Parathyroid adenoma (tissue), 2 donors: Measurements from ENCODE around the gene SKI.

ENCODE experiments used
- H2AFZ ChIP-seq: fragments of 300-600 bp; sonication (generic); one replicate; pipeline ENCODE4 v1.7.0; 2017; ENCODE audit warnings: antibody characterized with exemption, mild to moderate bottlenecking
- H3K27ac ChIP-seq: fragments of 300-600 bp; sonication (generic); one replicate; pipeline ENCODE4 v1.7.0; 2017
- H3K27me3 ChIP-seq: fragments of 300-600 bp; sonication (generic); one replicate; pipeline ENCODE4 v1.7.0; 2017; ENCODE audit warnings: low read length; ENCODE audit not compliant: control insufficient read depth, insufficient read depth
- H3K36me3 ChIP-seq: fragments of 300-600 bp; sonication (generic); one replicate; pipeline ENCODE4 v1.7.0; 2017; ENCODE audit warnings: low read length; ENCODE audit not compliant: control insufficient read depth, insufficient read depth
- H3K4me1 ChIP-seq: fragments of 300-600 bp; sonication (generic); one replicate; pipeline ENCODE4 v1.7.0; 2017; ENCODE audit warnings: control low read depth
- H3K4me2 ChIP-seq: fragments of 300-600 bp; sonication (generic); one replicate; pipeline ENCODE4 v1.7.0; 2017; ENCODE audit warnings: low read length
- H3K4me3 ChIP-seq: fragments of 300-600 bp; sonication (generic); one replicate; pipeline ENCODE4 v1.7.0; 2017; ENCODE audit warnings: low read depth, low read length
- H3K79me2 ChIP-seq: fragments of 300-600 bp; sonication (generic); one replicate; pipeline ENCODE4 v1.7.0; 2017; ENCODE audit warnings: control low read depth
- H3K9ac ChIP-seq: fragments of 300-600 bp; sonication (generic); one replicate; pipeline ENCODE4 v1.7.0; 2017; ENCODE audit warnings: mild to moderate bottlenecking
- H3K9me3 ChIP-seq: fragments of 300-600 bp; sonication (generic); one replicate; pipeline ENCODE4 v1.7.0; 2017; ENCODE audit warnings: low read length; ENCODE audit not compliant: control insufficient read depth
- TF ChIP-seq, protein P1 (sequence below): fragments of 300-600 bp; sonication (generic); IDR thresholded peaks from one replicate; pipeline ENCODE4 v1.7.0; 2017; ENCODE audit warnings: antibody characterized with exemption, mild to moderate bottlenecking
- donor health status: primary hyperparathyroidism.

The SKI gene

DNA sequence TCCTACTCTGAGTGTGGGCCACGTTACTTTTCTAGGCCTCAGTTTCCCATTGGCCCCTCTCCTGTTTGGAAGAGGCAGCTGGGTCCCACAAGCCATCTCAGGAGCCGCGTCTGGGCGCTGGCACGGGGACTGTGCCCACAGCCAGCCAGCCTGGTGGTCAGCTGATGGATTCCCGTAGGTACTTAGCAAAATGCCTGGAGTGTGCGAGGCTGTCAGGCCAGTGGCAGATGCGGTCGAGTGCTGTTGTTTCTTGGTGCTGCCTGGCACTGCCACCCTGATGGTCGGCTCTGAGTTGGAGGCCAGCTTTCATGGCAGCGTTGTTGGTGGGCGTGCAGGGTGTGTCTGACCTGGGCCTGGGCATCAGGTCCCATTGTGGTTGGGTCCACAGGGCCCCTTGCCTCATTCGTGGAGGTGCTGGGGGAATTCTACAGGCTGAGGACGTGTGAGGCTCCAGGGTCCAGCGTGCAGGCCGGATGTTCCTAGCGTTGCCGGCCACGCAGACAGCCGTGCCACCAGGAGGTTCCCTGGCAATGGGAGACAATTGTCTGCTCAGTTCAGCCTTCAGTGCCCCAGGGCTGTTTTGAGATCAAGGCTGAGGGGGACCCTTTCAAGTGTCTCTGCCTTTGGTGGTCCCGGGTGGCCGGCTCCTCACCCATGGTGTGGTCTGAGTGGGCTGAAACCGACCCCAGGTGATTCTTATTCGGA, 20.9 kb downstream of the SKI start:
- Histone ChIP-seq H3K27me3 (no peaks in the 10 kb centered on the region), H3K4me1 (no peaks in the 10 kb centered on the region), H3K9me3 (no peaks in the 10 kb centered on the region), H3K79me2 (peaks cover 62% of the 10 kb centered on the region), H3K4me2 (no peak overlapping the region), H3K36me3 (no peaks in the 10 kb centered on the region), H2AFZ (no peak overlapping the region), H3K9ac (no peak overlapping the region), H3K4me3 (no peak overlapping the region), H3K27ac (no peak overlapping the region)
- TF ChIP-seq, protein P1, sequence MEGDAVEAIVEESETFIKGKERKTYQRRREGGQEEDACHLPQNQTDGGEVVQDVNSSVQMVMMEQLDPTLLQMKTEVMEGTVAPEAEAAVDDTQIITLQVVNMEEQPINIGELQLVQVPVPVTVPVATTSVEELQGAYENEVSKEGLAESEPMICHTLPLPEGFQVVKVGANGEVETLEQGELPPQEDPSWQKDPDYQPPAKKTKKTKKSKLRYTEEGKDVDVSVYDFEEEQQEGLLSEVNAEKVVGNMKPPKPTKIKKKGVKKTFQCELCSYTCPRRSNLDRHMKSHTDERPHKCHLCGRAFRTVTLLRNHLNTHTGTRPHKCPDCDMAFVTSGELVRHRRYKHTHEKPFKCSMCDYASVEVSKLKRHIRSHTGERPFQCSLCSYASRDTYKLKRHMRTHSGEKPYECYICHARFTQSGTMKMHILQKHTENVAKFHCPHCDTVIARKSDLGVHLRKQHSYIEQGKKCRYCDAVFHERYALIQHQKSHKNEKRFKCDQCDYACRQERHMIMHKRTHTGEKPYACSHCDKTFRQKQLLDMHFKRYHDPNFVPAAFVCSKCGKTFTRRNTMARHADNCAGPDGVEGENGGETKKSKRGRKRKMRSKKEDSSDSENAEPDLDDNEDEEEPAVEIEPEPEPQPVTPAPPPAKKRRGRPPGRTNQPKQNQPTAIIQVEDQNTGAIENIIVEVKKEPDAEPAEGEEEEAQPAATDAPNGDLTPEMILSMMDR, result no peak

DNA sequence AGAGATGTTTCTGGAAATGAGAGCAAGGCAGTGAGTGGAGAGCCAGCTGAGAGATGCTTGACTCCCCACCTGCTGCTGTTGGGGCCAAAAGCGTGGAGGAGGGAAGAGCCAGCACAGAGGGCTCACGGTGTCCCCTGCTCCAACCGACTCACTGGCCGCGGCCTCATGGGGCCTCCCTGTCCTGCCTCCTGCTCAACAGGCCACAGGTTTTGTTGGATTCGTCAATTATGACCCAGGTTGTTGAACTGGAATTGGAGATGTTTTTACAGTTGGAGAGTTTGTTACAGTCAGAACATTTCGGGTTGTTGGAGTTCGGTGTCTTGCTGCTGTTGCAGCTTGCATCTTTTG, 21.4 kb downstream of the SKI start:
- H3K9ac ChIP-seq, result no peak overlapping the region
- H2AFZ ChIP-seq, result no peak overlapping the region
- peaks cover 66% of the 10 kb centered on the region for H3K79me2 ChIP-seq
- no peak overlapping the region for H3K4me3 ChIP-seq
- H3K9me3 ChIP-seq, result no peaks in the 10 kb centered on the region
- TF ChIP-seq, protein P1, result no peak
- no peaks in the 10 kb centered on the region for H3K4me1 ChIP-seq
- H3K27ac ChIP-seq, result no peak overlapping the region
- H3K27me3 ChIP-seq, result no peaks in the 10 kb centered on the region
- no peaks in the 10 kb centered on the region for H3K36me3 ChIP-seq
- no peak overlapping the region for H3K4me2 ChIP-seq

DNA sequence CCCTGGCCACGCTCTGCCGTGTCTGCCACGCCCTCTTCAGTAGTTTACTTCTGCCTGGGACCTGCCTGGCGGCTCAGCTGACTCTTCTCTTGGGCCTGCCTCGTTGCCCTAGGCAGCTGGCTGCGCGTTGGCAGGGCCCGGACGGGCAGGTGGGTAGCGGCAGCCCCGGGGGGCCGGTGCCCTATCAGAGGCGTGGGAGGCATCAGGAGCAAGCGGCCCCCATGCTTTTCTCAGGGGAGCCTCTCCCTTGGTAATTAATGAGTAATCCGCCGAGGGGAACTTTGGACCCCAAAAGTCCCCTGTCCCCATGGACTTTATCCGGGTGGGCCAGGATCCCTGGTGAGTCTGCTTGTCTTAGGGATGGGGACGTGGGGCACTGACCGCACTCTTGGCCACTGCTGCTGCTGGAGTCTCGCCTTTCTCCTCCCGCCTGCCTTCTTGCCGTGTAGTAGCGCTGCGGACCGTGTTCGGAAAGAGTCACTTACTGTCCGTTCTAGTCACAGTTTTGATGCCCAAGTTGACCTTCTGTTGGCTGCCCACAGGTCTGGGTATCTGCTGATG, 22.7 kb downstream of the SKI start:
- no peaks in the 10 kb centered on the region for H3K9me3 ChIP-seq
- H3K9ac ChIP-seq, result no peak overlapping the region
- no peak overlapping the region for H3K4me2 ChIP-seq
- H3K4me1 ChIP-seq, result no peaks in the 10 kb centered on the region
- no peaks in the 10 kb centered on the region for H3K27me3 ChIP-seq
- no peak overlapping the region for H3K27ac ChIP-seq
- peaks cover 75% of the 10 kb centered on the region for H3K79me2 ChIP-seq
- TF ChIP-seq, protein P1, result no peak
- H2AFZ ChIP-seq, result no peak overlapping the region
- H3K36me3 ChIP-seq, result no peaks in the 10 kb centered on the region
- no peak overlapping the region for H3K4me3 ChIP-seq

DNA sequence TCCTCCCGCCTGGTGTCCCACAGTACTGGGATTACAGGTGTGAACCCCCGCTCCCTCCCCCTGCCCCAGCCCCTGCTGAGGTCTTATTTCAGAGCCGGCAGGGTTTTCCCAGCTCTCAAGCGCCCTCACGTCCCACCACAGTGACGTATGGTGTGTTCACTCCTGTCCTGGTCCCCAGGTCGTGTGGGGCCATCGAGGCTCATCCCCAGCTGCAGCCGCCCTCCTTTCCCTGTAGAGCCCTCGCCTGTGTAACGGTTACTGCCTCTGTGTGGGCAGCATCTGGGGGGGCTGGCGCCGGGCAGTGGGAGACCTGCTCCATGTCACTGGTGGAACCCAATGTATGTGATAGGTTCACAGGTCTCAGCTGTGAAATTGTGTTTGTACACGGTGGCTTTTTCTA, 23.2 kb downstream of the SKI start:
- no peaks in the 10 kb centered on the region for H3K36me3 ChIP-seq
- peaks cover 74% of the 10 kb centered on the region for H3K79me2 ChIP-seq
- no peak overlapping the region for H2AFZ ChIP-seq
- H3K27me3 ChIP-seq, result no peaks in the 10 kb centered on the region
- no peaks in the 10 kb centered on the region for H3K9me3 ChIP-seq
- no peak overlapping the region for H3K4me3 ChIP-seq
- TF ChIP-seq, protein P1, result no peak
- no peaks in the 10 kb centered on the region for H3K4me1 ChIP-seq
- H3K9ac ChIP-seq, result no peak overlapping the region
- no peak overlapping the region for H3K4me2 ChIP-seq
- no peak overlapping the region for H3K27ac ChIP-seq

DNA sequence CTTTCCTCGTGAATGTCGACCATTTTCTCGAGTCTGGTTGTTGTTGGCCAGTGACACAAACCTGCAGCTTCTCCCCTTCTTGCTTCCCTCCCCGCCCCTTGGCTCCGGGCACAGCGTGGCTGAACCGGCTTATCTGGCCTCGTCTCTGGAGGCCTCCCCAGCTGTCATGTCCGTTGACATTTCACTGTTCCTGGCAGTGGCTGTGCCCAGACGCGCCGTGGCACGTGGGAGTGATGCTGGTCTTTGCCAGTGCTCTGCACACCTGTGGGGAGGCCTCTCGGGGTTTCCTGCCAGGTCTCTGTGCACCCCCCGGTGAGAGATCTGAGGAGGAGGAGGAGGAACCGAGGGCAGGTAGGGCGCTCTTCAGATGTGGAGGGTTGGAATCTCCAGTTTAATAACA, 23.7 kb downstream of the SKI start:
- Histone ChIP-seq H3K79me2 (peaks cover 70% of the 10 kb centered on the region), H3K4me2 (no peak overlapping the region), H3K9ac (no peak overlapping the region), H3K27ac (no peak overlapping the region), H2AFZ (no peak overlapping the region), H3K9me3 (no peaks in the 10 kb centered on the region), H3K4me1 (no peaks in the 10 kb centered on the region), H3K27me3 (no peaks in the 10 kb centered on the region), H3K4me3 (no peak overlapping the region), H3K36me3 (no peaks in the 10 kb centered on the region)
- TF ChIP-seq, protein P1, result no peak
